ENCODE data around the gene TMEM231.

GRCh38 chr16:75535901-75536300, 20.2 kb downstream of the TMEM231 start, which contains the start of gene CHST5:
- no peak for TF ChIP-seq POLR2A (IDR thresholded peaks at IDR 0.05)
- TF ChIP-seq CTCF (IDR thresholded peaks at IDR 0.05), result no peak
